Measurements from ENCODE around the gene P4HA2.

Gene P4HA2

DNA sequence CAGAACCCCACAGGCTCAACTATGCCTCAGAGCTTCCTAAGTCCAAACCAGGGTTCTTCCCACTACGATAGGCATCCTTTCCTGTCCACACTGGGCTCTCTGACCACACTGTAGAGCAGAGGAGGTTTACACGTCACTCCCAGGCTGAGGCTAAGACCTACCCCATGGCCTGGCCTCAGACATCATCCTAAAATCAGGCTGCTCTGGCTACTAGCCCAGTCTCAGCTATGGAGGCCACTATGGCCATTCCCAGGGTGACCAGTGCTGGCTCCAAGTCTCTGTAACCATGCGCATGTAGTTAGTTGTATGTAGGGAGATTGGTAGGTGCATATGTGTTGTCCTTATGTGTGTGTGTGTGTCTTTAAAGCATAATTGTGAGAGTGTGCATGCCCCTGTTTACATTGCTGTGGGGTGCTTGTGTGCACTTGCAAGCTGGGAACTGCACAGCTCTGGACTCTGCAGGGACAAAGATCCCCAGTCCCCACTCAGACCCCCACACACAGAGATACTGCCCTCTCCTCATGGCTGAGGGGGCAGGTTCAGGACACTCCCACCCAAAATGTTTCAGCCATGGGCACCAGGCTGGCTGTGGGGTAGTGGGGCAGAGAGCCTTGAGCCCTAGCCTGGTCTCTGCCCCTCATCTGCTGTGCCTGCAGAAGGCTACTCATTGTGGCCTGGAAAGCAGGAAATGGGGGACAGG lies 42.1 kb upstream of the P4HA2 start:
- no peak for TF ChIP-seq NFIC (IDR thresholded peaks at IDR 0.05)
- TF ChIP-seq RAD21 (IDR thresholded peaks at IDR 0.05; ENCODE audit: low read depth) = no peak
- no peak for TF ChIP-seq EGR1 (IDR thresholded peaks at IDR 0.05)
- TF ChIP-seq, protein P1, sequence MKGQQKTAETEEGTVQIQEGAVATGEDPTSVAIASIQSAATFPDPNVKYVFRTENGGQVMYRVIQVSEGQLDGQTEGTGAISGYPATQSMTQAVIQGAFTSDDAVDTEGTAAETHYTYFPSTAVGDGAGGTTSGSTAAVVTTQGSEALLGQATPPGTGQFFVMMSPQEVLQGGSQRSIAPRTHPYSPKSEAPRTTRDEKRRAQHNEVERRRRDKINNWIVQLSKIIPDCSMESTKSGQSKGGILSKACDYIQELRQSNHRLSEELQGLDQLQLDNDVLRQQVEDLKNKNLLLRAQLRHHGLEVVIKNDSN (IDR thresholded peaks at IDR 0.05) = no peak
- TF ChIP-seq TCF12 (IDR thresholded peaks at IDR 0.05; ENCODE audit: low read depth) = no peak
- no peak for TF ChIP-seq YY1 (IDR thresholded peaks at IDR 0.05; ENCODE audit: low read depth)
- TF ChIP-seq TAF1 (IDR thresholded peaks at IDR 0.05; ENCODE audit: low read depth) = no peak
- TF ChIP-seq CEBPB (IDR thresholded peaks at IDR 0.05) = no peak
- TF ChIP-seq CREB1 (IDR thresholded peaks at IDR 0.05; ENCODE audit: low read depth) = no peak
- TF ChIP-seq, protein P2, sequence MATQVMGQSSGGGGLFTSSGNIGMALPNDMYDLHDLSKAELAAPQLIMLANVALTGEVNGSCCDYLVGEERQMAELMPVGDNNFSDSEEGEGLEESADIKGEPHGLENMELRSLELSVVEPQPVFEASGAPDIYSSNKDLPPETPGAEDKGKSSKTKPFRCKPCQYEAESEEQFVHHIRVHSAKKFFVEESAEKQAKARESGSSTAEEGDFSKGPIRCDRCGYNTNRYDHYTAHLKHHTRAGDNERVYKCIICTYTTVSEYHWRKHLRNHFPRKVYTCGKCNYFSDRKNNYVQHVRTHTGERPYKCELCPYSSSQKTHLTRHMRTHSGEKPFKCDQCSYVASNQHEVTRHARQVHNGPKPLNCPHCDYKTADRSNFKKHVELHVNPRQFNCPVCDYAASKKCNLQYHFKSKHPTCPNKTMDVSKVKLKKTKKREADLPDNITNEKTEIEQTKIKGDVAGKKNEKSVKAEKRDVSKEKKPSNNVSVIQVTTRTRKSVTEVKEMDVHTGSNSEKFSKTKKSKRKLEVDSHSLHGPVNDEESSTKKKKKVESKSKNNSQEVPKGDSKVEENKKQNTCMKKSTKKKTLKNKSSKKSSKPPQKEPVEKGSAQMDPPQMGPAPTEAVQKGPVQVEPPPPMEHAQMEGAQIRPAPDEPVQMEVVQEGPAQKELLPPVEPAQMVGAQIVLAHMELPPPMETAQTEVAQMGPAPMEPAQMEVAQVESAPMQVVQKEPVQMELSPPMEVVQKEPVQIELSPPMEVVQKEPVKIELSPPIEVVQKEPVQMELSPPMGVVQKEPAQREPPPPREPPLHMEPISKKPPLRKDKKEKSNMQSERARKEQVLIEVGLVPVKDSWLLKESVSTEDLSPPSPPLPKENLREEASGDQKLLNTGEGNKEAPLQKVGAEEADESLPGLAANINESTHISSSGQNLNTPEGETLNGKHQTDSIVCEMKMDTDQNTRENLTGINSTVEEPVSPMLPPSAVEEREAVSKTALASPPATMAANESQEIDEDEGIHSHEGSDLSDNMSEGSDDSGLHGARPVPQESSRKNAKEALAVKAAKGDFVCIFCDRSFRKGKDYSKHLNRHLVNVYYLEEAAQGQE (IDR thresholded peaks at IDR 0.05; ENCODE audit: low read depth) = no peak
- TF ChIP-seq, protein P3, sequence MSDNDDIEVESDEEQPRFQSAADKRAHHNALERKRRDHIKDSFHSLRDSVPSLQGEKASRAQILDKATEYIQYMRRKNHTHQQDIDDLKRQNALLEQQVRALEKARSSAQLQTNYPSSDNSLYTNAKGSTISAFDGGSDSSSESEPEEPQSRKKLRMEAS (IDR thresholded peaks at IDR 0.05) = no peak
- TF ChIP-seq TEAD4 (IDR thresholded peaks at IDR 0.05) = no peak
- no peak for TF ChIP-seq ZBTB7A (IDR thresholded peaks at IDR 0.05; ENCODE audit: low read depth)
- TF ChIP-seq FOXM1 (IDR thresholded peaks at IDR 0.05; ENCODE audit: borderline replicate concordance, low read depth) = no peak
- TF ChIP-seq EP300 (IDR thresholded peaks at IDR 0.05; ENCODE audit: borderline replicate concordance) = no peak

DNA sequence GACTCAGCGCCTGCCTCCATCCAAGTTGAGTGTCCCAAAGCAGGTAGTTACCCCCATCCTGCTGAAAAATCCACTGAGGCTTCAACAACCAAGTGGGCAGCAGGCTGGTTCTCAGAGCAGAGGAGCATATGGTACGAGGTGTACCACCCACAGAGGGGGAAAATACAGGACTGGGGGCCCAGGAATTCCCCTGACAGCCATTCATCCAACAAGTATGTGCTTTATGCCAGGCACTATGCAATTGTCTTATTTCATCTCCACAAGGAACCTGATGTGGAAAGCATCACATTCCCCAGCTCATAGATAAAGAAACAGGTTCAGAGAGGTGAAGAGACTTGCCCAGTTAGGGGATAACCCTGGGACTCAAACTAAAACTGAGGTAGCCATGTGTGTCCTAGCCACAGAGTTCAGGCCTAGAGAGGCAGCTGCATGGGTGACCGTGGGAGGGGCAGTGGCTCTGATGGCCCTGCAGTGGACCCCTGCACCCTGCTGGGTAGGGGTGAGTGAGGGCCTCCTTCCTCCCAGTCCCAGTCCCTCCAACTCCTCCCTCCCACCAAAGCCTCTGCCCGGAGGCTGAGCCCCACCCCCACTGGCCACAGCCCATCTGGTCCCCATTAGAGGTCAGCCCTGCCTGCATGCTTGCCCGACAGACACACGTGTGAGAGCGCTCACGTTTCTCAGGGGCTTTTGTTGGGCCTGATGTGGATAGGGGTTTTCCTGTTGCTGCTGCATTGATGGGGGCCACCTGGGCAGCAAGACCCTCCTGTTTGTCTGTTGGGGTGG lies 41.3 kb upstream of the P4HA2 start:
- no peak for TF ChIP-seq TEAD4 (IDR thresholded peaks at IDR 0.05)
- no peak for TF ChIP-seq TAF1 (IDR thresholded peaks at IDR 0.05; ENCODE audit: low read depth)
- TF ChIP-seq, protein P1 (IDR thresholded peaks at IDR 0.05) = no peak
- TF ChIP-seq, protein P2 (IDR thresholded peaks at IDR 0.05; ENCODE audit: low read depth) = no peak
- TF ChIP-seq, protein P3 (IDR thresholded peaks at IDR 0.05) = no peak
- TF ChIP-seq CREB1 (IDR thresholded peaks at IDR 0.05; ENCODE audit: low read depth) = no peak
- no peak for TF ChIP-seq TCF12 (IDR thresholded peaks at IDR 0.05; ENCODE audit: low read depth)
- TF ChIP-seq ZBTB7A (IDR thresholded peaks at IDR 0.05; ENCODE audit: low read depth) = no peak

DNA sequence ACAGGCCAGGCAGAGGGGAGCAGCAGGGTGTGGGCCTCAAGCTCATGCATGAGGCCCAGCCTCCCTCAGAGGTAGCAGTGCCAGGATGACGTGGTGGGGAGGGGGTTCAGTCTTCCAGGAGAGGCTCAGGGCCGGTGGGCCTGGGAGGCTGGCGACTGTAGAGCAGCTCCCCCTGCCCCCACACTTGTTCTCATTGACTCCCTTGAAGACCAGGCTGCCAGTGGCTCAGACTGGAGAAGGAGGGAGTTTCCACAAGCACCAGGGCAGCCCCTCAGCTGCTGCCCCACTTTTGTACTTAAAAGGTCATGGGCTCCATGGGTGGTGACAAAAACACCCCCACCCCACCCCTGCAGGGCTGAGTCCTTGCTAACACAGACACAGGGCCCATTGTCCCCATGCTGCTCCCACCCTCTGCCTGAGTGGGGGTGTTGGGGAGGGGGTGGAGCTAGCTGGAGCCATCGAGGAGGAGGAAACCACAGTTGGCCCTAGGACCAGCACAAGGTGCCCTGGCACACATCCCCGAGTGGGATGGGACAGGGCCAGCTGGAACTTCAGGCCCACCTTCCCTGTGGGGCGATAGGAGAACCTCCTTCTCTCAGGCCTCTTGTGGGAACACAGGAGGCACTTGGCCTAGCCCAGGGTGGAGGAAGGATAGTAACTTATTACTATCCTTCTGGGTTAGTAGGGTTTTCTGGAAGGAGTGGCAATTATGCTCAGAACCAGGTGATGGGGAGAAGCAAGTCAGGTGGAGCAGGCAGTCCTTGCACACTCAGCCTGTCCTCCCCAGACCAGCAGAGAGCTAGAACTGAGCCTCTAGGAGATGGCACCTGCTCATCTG lies 40.5 kb upstream of the P4HA2 start:
- TF ChIP-seq, protein P1 (IDR thresholded peaks at IDR 0.05) = no peak
- TF ChIP-seq CEBPB (IDR thresholded peaks at IDR 0.05) = no peak
- TF ChIP-seq EP300 (IDR thresholded peaks at IDR 0.05; ENCODE audit: borderline replicate concordance) = no peak
- TF ChIP-seq, protein P2 (IDR thresholded peaks at IDR 0.05; ENCODE audit: low read depth) = no peak
- TF ChIP-seq TCF12 (IDR thresholded peaks at IDR 0.05; ENCODE audit: low read depth) = no peak
- TF ChIP-seq RAD21 (IDR thresholded peaks at IDR 0.05; ENCODE audit: low read depth) = no peak
- no peak for TF ChIP-seq CREB1 (IDR thresholded peaks at IDR 0.05; ENCODE audit: low read depth)
- no peak for TF ChIP-seq TAF1 (IDR thresholded peaks at IDR 0.05; ENCODE audit: low read depth)
- TF ChIP-seq TEAD4 (IDR thresholded peaks at IDR 0.05) = no peak
- no peak for TF ChIP-seq EGR1 (IDR thresholded peaks at IDR 0.05)

Data from Ishikawa (cell line).